Stomach (tissue), 9 donors: ENCODE data around the gene SPATA19. TPM values are rescaled to one million over a fixed set of nuclear protein-coding genes. Genes with fewer than 3 reads are reported as not detected.

Source experiments
- DNase-seq, 2 donors: peaks; one replicate each; pipeline versions ENCODE4 v3.0.0 to v3.0.0-alpha.2; 2013 to 2019
- H3K27ac ChIP-seq, 5 donors: fragments of 200-600 bp in 4 of 5; sonication (generic) in 4 of 5; one replicate each; pipeline ENCODE4 v1.5.1; 2013 to 2019; ENCODE audit warnings: mild to moderate bottlenecking in 1 of 5, moderate library complexity in 1 of 5
- H3K27me3 ChIP-seq, 3 donors: fragments of 200-600 bp; sonication (generic); one replicate each; pipeline ENCODE4 v1.5.1; 2017 to 2019; ENCODE audit warnings: mixed run types in 1 of 3
- H3K36me3 ChIP-seq, 4 donors: fragments of 200-600 bp; sonication (generic); 1 replicate in 3 of 4; 2 replicates in 1 of 4; pipeline ENCODE4 v1.5.1; 2016 to 2019
- H3K4me1 ChIP-seq, 4 donors: fragments of 200-600 bp; sonication (generic); one replicate each; pipeline ENCODE4 v1.5.1; 2016 to 2019
- H3K4me3 ChIP-seq, 4 donors: fragments of 200-600 bp; sonication (generic) in 3 of 4; one replicate each; pipeline ENCODE4 v1.5.1; 2016 to 2019; ENCODE audit warnings: mild to moderate bottlenecking in 1 of 4
- H3K9me3 ChIP-seq, 4 donors: fragments of 200-600 bp; sonication (generic); one replicate each; pipeline ENCODE4 v1.5.1; 2016 to 2019
- EP300 ChIP-seq: sonication (generic); formaldehyde crosslinking; IDR thresholded peaks from one replicate; pipeline ENCODE4 v1.6.1; 2017; ENCODE audit warnings: antibody characterized with exemption
- POLR2A ChIP-seq, 4 donors: fragments of 450-650 bp; IDR thresholded peaks; one replicate each; pipeline ENCODE4 v1.6.1; 2016; ENCODE audit warnings: antibody characterized with exemption in 4 of 4, control low read depth in 2 of 4, mild to moderate bottlenecking in 1 of 4, moderate library complexity in 1 of 4
- POLR2AphosphoS5 ChIP-seq, 3 donors: sonication (generic); formaldehyde crosslinking; IDR thresholded peaks; one replicate each; pipeline ENCODE4 v1.6.1; 2016; ENCODE audit warnings: antibody characterized with exemption in 3 of 3
- WGBS, 5 donors: extraction: QIAGEN DNeasy Blood & Tissue Kit in 3 of 5; methylation state at CpG; one replicate each; pipeline versions ENCODE4 v1.1.5 to v1.1.7; 2013 to 2018; 5-methylcytosine and 5-hydroxymethylcytosine counted together
- intact Hi-C: fragments of 100-400 bp; cut with DNase I; formaldehyde crosslinking; loops from one replicate; pipeline ENCODE4 v1.15.1; 2023; ENCODE audit warnings: low total_unique reads
- polyA plus RNA-seq, 3 donors: library from polyadenylated mRNA; stranded (reverse); fragments of 200-250 nt; gene quantifications; one replicate each; pipeline ENCODE4 v1.2.3, GENCODE V29; 2013
- total RNA-seq, 5 donors: library from RNA; depleted of rRNA; stranded (reverse); fragments of >200 nt; gene quantifications; one replicate each; pipeline versions ENCODE4 v1.1.0 to v1.2.3, GENCODE V29; 2014 to 2016
- TF ChIP-seq, protein P1 (sequence below), 7 experiments: fragments of 450-650 bp in 4 of 7; fragments of 200-600 bp in 3 of 7; sonication (generic) in 3 of 7; IDR thresholded peaks; one replicate each; pipeline ENCODE4 v1.5.1; 2016 to 2019; ENCODE audit warnings: antibody characterized with exemption in 7 of 7, control low read depth in 2 of 7, mild to moderate bottlenecking in 1 of 7
- donor health status: healthy with polysubstance abuse.
- donor health status: Bipolar disorder and iron deficiency.
- donor health status: healthy.

The SPATA19 gene
- total and polyA plus RNA-seq, 8 donors = 0.23 TPM; not detected in 7

DNA sequence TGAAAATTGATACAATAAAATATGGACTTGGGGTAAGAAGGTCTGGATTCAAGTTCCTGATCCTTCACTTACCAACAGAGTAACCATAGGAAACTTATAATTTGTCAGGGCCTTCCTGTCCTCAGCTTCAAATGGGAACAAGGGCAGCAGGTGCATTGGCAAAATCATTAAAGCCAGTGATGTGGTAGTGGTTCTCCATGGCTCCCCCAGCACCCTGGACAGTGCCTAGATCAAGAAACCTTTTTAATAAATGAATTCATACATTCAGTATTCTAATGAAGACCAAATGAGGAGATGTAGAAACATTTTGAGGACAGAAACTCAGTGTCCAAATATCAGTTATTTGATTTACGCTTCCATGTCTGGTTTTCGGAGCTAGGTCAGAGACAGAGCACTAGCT lies 51.1 kb downstream of the SPATA19 start:
- Histone ChIP-seq H3K36me3 (no peaks in the 10 kb centered on the region), H3K4me3 (no peak overlapping the region), H3K9me3 (peaks cover 0 to 34% (median 19%) of the 10 kb centered on the region in 4 donors), H3K27ac (no peak overlapping the region), H3K27me3 (peaks cover 0 to 30% (median 0%) of the 10 kb centered on the region in 3 donors), H3K4me1 (no peaks in the 10 kb centered on the region)
- WGBS, 5 donors = 89 to 98% (median 96%) methylated on average over 2 of the region's 2 CpGs
- DNase-seq = no peak
- intact Hi-C loops = no loop called here
- TF ChIP-seq, protein P1, sequence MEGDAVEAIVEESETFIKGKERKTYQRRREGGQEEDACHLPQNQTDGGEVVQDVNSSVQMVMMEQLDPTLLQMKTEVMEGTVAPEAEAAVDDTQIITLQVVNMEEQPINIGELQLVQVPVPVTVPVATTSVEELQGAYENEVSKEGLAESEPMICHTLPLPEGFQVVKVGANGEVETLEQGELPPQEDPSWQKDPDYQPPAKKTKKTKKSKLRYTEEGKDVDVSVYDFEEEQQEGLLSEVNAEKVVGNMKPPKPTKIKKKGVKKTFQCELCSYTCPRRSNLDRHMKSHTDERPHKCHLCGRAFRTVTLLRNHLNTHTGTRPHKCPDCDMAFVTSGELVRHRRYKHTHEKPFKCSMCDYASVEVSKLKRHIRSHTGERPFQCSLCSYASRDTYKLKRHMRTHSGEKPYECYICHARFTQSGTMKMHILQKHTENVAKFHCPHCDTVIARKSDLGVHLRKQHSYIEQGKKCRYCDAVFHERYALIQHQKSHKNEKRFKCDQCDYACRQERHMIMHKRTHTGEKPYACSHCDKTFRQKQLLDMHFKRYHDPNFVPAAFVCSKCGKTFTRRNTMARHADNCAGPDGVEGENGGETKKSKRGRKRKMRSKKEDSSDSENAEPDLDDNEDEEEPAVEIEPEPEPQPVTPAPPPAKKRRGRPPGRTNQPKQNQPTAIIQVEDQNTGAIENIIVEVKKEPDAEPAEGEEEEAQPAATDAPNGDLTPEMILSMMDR (IDR thresholded peaks at IDR 0.05) = no peak

DNA sequence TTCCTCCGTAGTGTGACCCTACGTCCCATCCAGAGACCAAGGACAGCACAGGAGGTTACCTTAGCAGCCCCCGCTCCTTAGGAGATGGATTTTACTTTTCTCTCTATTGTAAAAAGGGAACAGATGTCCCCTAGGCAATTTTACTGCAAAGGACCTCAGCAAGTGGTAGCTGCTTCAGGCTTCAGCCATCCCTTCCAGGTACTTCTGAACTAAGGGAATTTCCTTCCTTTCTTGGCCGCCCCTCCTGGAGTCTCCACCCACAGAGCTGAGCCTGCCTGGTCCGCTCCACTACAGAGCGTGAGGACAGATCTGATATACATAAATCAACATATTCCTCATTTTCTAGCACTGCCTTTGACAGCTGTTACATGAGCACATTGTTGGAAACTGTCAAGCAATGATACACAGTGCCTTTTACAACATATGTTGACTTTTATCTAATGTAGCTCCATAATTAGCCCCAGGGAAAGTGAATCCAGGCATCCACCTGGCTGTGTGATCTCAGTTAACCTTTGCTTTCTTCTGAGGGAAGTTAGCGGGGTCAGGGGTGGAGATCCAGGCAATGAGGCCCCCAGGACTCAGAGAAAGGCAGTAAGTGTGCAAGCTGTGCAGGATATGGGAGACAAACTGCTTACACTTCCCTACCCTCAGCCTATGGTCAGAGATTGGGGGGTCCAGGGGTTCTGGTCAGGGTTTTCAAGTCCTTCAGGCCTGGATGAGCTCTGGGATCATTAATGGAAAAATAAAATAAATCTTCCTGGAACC lies 51.9 kb downstream of the SPATA19 start:
- H3K36me3 ChIP-seq = no peaks in the 10 kb centered on the region
- TF ChIP-seq EP300 = no peak
- TF ChIP-seq, protein P1 (IDR thresholded peaks at IDR 0.05) = no peak
- no peak for TF ChIP-seq POLR2AphosphoS5 (IDR thresholded peaks at IDR 0.05)
- no peak for TF ChIP-seq POLR2A (IDR thresholded peaks at IDR 0.05)
- peaks cover 0 to 34% (median 19%) of the 10 kb centered on the region in 4 donors for H3K9me3 ChIP-seq
- peaks cover 0 to 31% (median 3%) of the 10 kb centered on the region in 3 donors for H3K27me3 ChIP-seq
- H3K4me3 ChIP-seq = no peak overlapping the region
- H3K27ac ChIP-seq = no peak overlapping the region
- WGBS, 5 donors = 58 to 70% (median 61%) methylated on average over 7 of the region's 7 CpGs
- DNase-seq = no peak
- intact Hi-C loops = no loop called here
- H3K4me1 ChIP-seq = no peaks in the 10 kb centered on the region

DNA sequence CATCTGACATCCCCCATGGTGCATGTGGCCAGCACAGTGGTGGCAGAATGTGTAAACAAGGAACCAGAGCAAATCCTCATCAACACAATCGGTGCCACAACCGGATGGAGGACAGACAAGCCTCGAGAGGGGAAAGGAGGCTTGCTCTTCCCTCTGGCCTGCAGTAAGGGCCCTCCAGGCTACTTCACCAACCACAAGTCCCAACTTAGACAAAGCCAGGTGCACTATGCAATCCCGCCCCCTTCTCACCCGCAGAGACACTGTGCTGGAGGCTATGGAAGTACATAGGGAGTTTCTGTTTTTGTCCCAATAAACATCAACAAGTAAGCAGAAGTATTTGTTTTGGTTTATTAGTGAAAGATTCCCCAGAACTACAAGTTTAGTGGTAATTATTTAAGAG lies 54.3 kb downstream of the SPATA19 start:
- Histone ChIP-seq H3K27me3 (peaks cover 0 to 32% (median 12%) of the 10 kb centered on the region in 3 donors), H3K4me1 (peaks cover 0 to 9% (median 0%) of the 10 kb centered on the region in 4 donors), H3K9me3 (peaks cover 0 to 27% (median 13%) of the 10 kb centered on the region in 4 donors), H3K4me3 (no peak overlapping the region), H3K36me3 (no peaks in the 10 kb centered on the region), H3K27ac (no peak overlapping the region)
- TF ChIP-seq POLR2AphosphoS5 (IDR thresholded peaks at IDR 0.05) = no peak
- TF ChIP-seq EP300 = no peak
- no peak for TF ChIP-seq POLR2A (IDR thresholded peaks at IDR 0.05)
- TF ChIP-seq, protein P1 (IDR thresholded peaks at IDR 0.05) = no peak
- DNase-seq = no peak
- WGBS, 5 donors = 71 to 90% (median 80%) methylated on average over 5 of the region's 5 CpGs
- intact Hi-C loops = no loop called here

Other genes starting within 250 kb of the SPATA19 start
- gene IGSF9B, start 111.5 kb upstream of the SPATA19 start, total RNA-seq = 10 to 100 TPM in 2 of 5 donors, 1 to 10 TPM in 2, under 1 TPM in 1; 0.58 to 22.3 (median 5.5) TPM
- 1 to 10 TPM in 1 of 3 donors, under 1 TPM in 1, not detected in 1; 0.44 to 3.1 TPM for gene IGSF9B, start 111.5 kb upstream of the SPATA19 start, polyA plus RNA-seq
- gene JAM3, start 223.6 kb upstream of the SPATA19 start, total RNA-seq = 10 to 100 TPM; 18.5 to 83.4 (median 44.2) TPM
- gene JAM3, start 223.6 kb upstream of the SPATA19 start, polyA plus RNA-seq = 10 to 100 TPM in 1 of 3 donors, 1 to 10 TPM in 2; 4.0 to 10.8 (median 5.7) TPM